Bronchial epithelial cell (primary cell): ENCODE results near the gene VWA8. TPM values are rescaled to one million over a fixed set of nuclear protein-coding genes. Genes with fewer than 3 reads are reported as not detected.

Source experiments
- DNase-seq: peaks from one replicate; pipeline ENCODE4 v3.0.0-alpha.2; 2010; ENCODE audit warnings: low read depth
- FAIRE-seq: peaks from 2 replicates; lab custom pipeline; 2011; peaks lifted over from hg19 to GRCh38; lab: Jason Lieb, UNC
- H3K27me3 ChIP-seq: 2 replicates; pipeline ENCODE4 v1.5.1; 2011; ENCODE audit warnings: low read length; ENCODE audit not compliant: control insufficient read depth, insufficient read depth
- H3K36me3 ChIP-seq: 2 replicates; pipeline ENCODE4 v1.5.1; 2011; ENCODE audit warnings: low read length; ENCODE audit not compliant: control insufficient read depth, insufficient read depth
- H3K4me3 ChIP-seq: 2 replicates; pipeline ENCODE4 v1.5.1; 2011; ENCODE audit warnings: mild to moderate bottlenecking, low read depth, low read length, control low read depth
- CTCF ChIP-seq: IDR thresholded peaks from 2 replicates; pipeline ENCODE4 v1.5.1; 2011; ENCODE audit warnings: mild to moderate bottlenecking, moderate library complexity, low read length, control low read depth, inconsistent platforms; ENCODE audit not compliant: insufficient read depth, severe bottlenecking
- total RNA-seq: library from RNA; depleted of rRNA; stranded (reverse); fragments of >200 nt; gene quantifications from 2 replicates; pipeline ENCODE4 v1.2.1, GENCODE V29; 2014

Gene VWA8
- total RNA-seq, 1 donor from 2014 or later: 17.1 TPM

DNA sequence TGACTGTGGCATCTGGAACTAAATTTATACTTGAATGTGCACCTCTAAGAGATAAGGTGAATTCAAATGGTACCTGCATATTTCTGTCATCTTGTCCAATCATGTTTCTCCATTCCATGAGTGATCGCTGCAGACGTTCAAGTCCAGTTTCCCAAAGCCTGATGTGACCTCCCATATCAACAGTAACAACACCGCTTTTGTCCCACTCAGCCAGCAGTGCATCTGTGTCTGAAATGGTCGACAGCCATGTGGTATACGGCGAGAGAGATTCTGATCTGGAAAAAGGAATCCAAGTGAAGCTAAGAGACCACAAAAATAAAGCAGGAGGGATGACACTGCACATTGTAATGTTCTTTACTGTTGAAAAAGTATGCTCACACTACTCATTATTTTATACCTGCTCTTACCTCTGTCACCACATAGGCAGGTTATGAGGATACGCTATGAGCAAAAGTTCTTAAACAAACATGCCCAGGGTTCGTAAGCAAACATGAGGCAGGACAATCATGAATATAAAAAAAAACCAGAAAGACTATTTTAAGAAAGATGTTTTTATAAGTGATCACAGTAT lies 290.0 kb downstream of the VWA8 start:
- no peak for DNase-seq
- peak; percentile 83 for FAIRE-seq
- no peak overlapping the region for H3K4me3 ChIP-seq
- no peaks in the 10 kb centered on the region for H3K36me3 ChIP-seq
- no peaks in the 10 kb centered on the region for H3K27me3 ChIP-seq
- no peak for TF ChIP-seq CTCF

GRCh38 chr13:41668130-41668757 lies 292.7 kb downstream of the VWA8 start:
- Histone ChIP-seq H3K36me3 (no peaks in the 10 kb centered on the region), H3K27me3 (no peaks in the 10 kb centered on the region), H3K4me3 (no peak overlapping the region)
- peak; percentile 88 for DNase-seq
- peak; percentile 76 for TF ChIP-seq CTCF
- no peak for FAIRE-seq

DNA sequence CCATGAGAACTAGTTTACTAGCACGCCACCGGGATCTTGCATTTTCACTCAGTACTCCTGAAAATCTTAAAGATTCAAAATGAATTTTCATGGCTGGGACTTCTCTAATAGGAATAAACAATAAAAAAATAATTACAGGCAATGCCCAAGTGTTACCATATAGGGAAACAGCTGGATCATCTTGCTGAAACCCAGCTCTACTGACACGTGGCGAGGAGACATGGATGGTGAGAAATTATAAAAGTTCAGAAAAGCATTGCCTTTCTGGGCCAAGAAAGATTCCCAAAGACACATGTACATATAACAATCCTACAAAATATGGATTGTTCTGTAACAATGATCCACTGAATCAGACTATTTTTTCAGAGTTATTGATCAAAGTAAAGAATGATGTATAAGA lies 294.3 kb downstream of the VWA8 start:
- Histone ChIP-seq H3K4me3 (no peak overlapping the region), H3K27me3 (no peaks in the 10 kb centered on the region), H3K36me3 (no peaks in the 10 kb centered on the region)
- no peak for TF ChIP-seq CTCF
- DNase-seq (no peak), FAIRE-seq (no peak)

- FAIRE-seq (no peak), DNase-seq (no peak)
- no peaks in the 10 kb centered on the region for H3K36me3 ChIP-seq
- no peak overlapping the region for H3K4me3 ChIP-seq
- TF ChIP-seq CTCF: no peak
- no peaks in the 10 kb centered on the region for H3K27me3 ChIP-seq
Observed at GRCh38 chr13:41660411-41660810, 300.5 kb downstream of the VWA8 start.

GRCh38 chr13:41658057-41658661 lies 302.8 kb downstream of the VWA8 start:
- FAIRE-seq (peak; percentile 93), DNase-seq (no peak)
- no peak for TF ChIP-seq CTCF
- H3K27me3 ChIP-seq: no peaks in the 10 kb centered on the region
- no peak overlapping the region for H3K4me3 ChIP-seq
- H3K36me3 ChIP-seq: no peaks in the 10 kb centered on the region

DNA sequence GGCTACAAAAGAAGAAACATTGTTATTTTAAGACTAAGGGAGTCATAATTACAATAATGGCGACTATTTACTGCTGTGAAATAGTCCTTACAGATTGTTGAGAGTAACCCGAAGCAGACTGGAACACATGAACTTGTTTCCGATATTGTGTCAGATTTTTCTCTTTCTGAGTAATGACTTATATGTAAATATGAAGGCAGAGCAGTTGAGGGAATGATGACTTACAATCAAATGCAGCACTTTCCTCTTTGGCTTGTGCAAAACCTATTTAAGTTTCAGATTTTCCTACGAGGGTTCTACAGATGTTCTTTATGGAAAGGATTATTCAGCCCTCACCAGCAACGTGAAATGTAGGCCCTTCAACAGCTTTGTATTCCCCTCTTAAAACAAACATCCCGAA lies 304.9 kb downstream of the VWA8 start:
- DNase-seq (no peak), FAIRE-seq (no peak)
- TF ChIP-seq CTCF: no peak
- Histone ChIP-seq H3K4me3 (no peak overlapping the region), H3K36me3 (no peaks in the 10 kb centered on the region), H3K27me3 (no peaks in the 10 kb centered on the region)
